Astrocyte (in vitro differentiated cells and primary cell): ENCODE measurements around the gene SALL2.

Experiments used
- EZH2 ChIP-seq: IDR thresholded peaks from 2 replicates; pipeline ENCODE4 v1.6.1; 2012; ENCODE audit warnings: mild to moderate bottlenecking, low read length, inconsistent platforms; ENCODE audit not compliant: insufficient read depth
- TF ChIP-seq, protein P1 (sequence below): IDR thresholded peaks from 2 replicates; pipeline ENCODE4 v1.5.1; 2011; ENCODE audit warnings: low read depth, mild to moderate bottlenecking, inconsistent platforms, low read length, moderate library complexity; ENCODE audit not compliant: insufficient read depth

DNA sequence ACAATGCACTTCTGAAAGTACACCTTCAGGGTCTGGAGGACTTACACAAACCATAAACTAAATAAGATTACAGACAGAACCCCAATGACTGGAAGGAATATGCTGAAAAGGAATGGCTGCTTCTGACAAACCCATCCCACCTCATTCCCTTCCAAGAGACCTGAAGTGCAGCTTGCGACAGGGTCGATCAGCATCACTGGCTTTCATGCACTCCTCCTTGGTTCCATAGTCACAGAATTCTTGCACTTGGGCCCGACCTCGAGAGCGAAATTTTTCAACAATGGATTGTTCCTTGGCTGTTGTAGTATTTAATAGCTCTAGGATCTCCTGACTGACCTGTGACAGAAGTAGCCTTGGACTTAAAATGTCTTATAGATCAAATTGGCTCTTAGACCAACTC is 24.6 kb downstream of the SALL2 start:
- TF ChIP-seq, protein P1, sequence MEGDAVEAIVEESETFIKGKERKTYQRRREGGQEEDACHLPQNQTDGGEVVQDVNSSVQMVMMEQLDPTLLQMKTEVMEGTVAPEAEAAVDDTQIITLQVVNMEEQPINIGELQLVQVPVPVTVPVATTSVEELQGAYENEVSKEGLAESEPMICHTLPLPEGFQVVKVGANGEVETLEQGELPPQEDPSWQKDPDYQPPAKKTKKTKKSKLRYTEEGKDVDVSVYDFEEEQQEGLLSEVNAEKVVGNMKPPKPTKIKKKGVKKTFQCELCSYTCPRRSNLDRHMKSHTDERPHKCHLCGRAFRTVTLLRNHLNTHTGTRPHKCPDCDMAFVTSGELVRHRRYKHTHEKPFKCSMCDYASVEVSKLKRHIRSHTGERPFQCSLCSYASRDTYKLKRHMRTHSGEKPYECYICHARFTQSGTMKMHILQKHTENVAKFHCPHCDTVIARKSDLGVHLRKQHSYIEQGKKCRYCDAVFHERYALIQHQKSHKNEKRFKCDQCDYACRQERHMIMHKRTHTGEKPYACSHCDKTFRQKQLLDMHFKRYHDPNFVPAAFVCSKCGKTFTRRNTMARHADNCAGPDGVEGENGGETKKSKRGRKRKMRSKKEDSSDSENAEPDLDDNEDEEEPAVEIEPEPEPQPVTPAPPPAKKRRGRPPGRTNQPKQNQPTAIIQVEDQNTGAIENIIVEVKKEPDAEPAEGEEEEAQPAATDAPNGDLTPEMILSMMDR: no peak
- TF ChIP-seq EZH2: no peak
